ENCODE data around the gene WWOX. TPM values are rescaled to one million over a fixed set of nuclear protein-coding genes. Genes with fewer than 3 reads are reported as not detected.

Gene WWOX
- total and polyA plus RNA-seq, 2 donors (not counting 3 experiments of a cell fraction or from before 2014, with no cell fraction given) = 6.2 to 12.5 TPM

GRCh38 chr16:79191933-79192332, 1092.5 kb downstream of the WWOX start:
- no peaks in the 10 kb centered on the region for H3K4me1 ChIP-seq (ENCODE audit: control insufficient read depth, extremely low read depth, insufficient read depth, low read length)
- no TSS peak for BruUV-seq (replicated peaks)
- no peaks in the 10 kb centered on the region for H3K9me1 ChIP-seq (replicated peaks; ENCODE audit: control insufficient read depth, extremely low read depth, insufficient read depth, low read length)
- no peak overlapping the region for H3K27ac ChIP-seq (ENCODE audit: insufficient read depth, low read depth, low read length)
- H3K4me2 ChIP-seq (ENCODE audit: insufficient read depth, low read length) = no peak overlapping the region
- TF ChIP-seq MAX (IDR thresholded peaks at IDR 0.05; ENCODE audit: insufficient read depth, insufficient read length) (no peak), FOS (IDR thresholded peaks at IDR 0.05; ENCODE audit: borderline replicate concordance, insufficient read depth, low read length) (no peak), JUN (IDR thresholded peaks at IDR 0.05; ENCODE audit: borderline replicate concordance, insufficient read depth, insufficient read length, low read depth) (no peak), MYC (IDR thresholded peaks at IDR 0.05; ENCODE audit: low read depth, low read length) (no peak), POLR2A (IDR thresholded peaks at IDR 0.05; ENCODE audit: low read depth, low read length) (no peak), CTCF (IDR thresholded peaks at IDR 0.05; ENCODE audit: extremely low read depth in 1 of 2, insufficient read depth in 1 of 2, low read depth in 1 of 2, low read length in 2 of 2) (no peak), GATA2 (IDR thresholded peaks at IDR 0.05; ENCODE audit: insufficient read depth, insufficient read length, low read depth, low read length) (no peak), POLR2AphosphoS5 (IDR thresholded peaks at IDR 0.05; ENCODE audit: insufficient read depth, low read depth, low read length) (no peak), EZH2 (IDR thresholded peaks at IDR 0.05; ENCODE audit: borderline replicate concordance, low read depth, low read length, severe bottlenecking) (no peak)
- POLR2A ChIA-PET = no interaction called here
- no peaks in the 10 kb centered on the region for H3K36me3 ChIP-seq (ENCODE audit: control insufficient read depth in 2 of 2, extremely low read depth in 1 of 2, insufficient read depth in 2 of 2, low read length in 2 of 2)
- intact Hi-C loops (cut with micrococcal nuclease) = no loop called here
- no peak overlapping the region for H2AFZ ChIP-seq (ENCODE audit: low read depth, low read length)
- H3K9me3 ChIP-seq (replicated peaks; ENCODE audit: control insufficient read depth, insufficient read depth, low read length) = peaks cover 4% of the 10 kb centered on the region
- DNase-seq (ENCODE audit: low read depth, low spot score) = no peak
- no peak overlapping the region for H3K4me3 ChIP-seq (replicated peaks in 1 of 3; ENCODE audit: insufficient read depth in 1 of 3, low read depth in 1 of 3, low read length in 3 of 3)
- CTCF ChIA-PET = no interaction called here
- H3K27me3 ChIP-seq (ENCODE audit: control insufficient read depth in 2 of 2, insufficient read depth in 2 of 2, low read length in 2 of 2) = no peaks in the 10 kb centered on the region
- no peak overlapping the region for H3K9ac ChIP-seq (replicated peaks; ENCODE audit: extremely low read depth, insufficient read depth, low read length)
- no peaks in the 10 kb centered on the region for H4K20me1 ChIP-seq (replicated peaks; ENCODE audit: control insufficient read depth, extremely low read depth, insufficient read depth, low read length)
- dilution Hi-C loops (cut with MboI; ENCODE audit: extremely low pct_ligation_motif_present, low sequenced_read_pairs) = no loop called here
- H3K79me2 ChIP-seq (ENCODE audit: control insufficient read depth, insufficient read depth, low read length) = no peaks in the 10 kb centered on the region
- no peak for FAIRE-seq
